Left forelimb (tissue), 1 donor: ENCODE measurements around the gene MGST3.
"Not testable (repeated sequence)": the region's sequence is repeated elsewhere in the genome, so short reads cannot be mapped to it uniquely, and the experiment has no call there.

Source experiments
- DNase-seq: peaks from one replicate; pipeline ENCODE4 v3.0.0-alpha.2; 2018; ENCODE audit warnings: low spot score

The MGST3 gene

DNA sequence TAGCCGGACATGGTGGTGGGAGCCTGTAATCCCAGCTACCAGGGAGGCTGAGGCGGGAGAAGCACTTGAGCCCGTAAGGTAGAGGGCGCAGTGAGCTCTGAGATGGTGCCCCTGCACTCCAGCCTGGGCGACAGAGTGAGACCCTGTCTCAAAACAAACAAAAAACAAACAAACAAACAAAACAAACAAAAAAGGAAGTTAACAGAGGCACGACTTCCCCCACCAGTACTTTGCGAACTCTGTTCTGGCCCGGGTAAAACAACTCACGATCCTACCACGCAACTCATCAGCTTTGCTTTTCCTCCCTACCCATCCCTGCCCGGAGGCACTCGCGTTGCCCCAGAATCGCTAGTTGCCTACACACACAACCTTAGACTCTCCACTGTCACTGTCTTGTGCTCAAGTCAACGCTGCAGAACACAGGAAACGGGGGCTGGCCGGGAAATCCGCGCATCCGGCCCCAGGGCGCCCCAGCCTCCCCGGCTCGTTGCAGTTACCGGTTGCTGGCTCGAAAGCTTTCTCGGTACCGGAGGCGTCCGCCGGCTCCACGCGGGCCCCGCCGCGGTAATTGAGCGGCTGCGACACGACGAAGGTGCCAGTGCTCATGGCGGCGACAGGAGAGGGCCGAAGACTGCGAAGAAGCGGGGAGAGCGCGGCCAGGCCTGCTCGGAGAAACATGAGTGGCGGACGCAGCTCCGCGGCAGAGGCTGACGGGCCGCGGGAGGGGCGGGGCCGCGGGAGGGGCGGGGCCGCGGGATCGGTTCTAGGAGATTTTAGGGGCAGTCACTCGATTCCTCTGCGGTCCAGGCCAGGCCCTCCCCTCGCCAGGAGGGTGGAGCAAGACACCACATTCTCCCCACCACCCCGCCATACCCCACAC, 67.1 kb downstream of the MGST3 start, which contains the start of gene ALDH9A1:
Gene ALDH9A1 (minus strand): TSS at position 682 of the 880 bp plus-strand sequence. CDS start 4 bp downstream, at position 678.
- DNase-seq, result peak; percentile 94

DNA sequence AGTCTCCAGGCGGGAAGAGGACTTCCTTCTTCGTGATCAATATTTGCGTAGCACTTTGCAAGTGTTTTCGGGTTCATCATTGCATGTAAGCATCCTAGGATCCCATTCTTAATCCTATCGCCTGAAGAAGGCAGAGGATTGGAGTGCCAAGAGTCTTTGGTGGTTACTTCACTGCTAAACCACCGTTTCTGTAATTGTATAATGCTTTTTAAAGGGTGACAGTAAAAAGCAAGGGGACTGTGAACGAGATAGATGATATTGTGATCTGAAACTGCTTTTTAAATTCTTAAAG, 67.7 kb downstream of the MGST3 start:
- DNase-seq, result no peak

DNA sequence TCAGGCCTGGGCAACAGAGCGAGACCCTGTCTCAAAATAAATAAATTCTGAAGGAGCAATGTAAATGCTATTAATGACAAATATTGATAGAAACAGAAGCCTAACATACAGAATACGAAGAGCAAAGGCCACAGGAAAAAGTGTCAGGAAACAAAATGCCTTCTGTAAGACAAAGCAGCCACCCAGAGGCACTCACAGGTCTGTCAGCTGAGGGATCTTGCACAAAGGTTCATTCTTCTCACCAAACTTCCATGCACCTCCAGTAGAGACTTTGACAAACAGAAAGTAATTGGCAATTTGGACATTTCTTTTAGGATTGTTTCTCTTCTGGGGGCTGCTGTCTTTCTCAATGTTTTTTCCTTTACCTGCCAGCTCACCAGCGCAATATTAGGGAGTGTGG, 68.5 kb downstream of the MGST3 start:
- DNase-seq, result no peak

DNA sequence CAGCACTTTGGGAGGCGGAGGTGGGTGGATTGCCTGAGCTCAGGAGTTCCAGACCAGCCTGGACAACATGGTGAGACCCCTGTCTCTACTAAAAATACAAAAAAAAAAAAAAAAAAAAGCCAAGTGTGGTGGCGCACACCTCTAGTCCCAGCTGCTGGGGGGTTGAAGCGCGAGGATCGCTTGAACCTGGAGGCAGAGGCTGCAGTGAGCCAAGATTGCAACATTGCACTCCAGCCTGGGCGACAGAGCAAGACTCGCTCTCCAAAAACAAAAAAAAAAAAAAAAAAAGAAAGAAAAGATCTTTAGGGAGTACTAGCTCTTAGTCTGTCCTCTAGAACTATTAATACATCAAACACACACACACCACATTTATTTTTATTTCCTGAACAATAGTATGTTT, 70.9 kb downstream of the MGST3 start:
- DNase-seq, result not testable (repeated sequence)

DNA sequence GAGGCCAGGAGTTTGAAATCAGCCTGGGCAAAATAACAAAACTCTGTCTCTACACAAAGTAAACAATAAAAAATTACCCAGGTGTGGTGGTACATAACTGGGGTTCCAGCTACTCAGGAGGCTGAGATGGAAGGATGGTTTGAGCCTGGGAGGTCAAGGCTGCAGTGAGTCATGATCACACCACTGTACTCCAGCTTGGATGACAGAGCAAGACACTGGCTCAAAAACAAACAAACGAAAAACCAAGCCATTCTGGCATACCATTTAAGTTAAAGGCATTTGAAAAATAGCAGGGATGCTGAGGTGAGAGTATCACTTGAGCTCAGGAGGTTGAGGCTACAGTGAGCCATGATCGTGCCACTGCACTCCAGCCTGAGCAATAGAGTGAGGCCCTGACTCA, 72.6 kb downstream of the MGST3 start:
- DNase-seq, result no peak
